ENCODE results near the gene TSC22D2.

- TF ChIP-seq CTCF (IDR thresholded peaks at IDR 0.05) (no peak), POLR2A (IDR thresholded peaks at IDR 0.05) (no peak)
Observed at GRCh38 chr3:150409125-150409511, 1.0 kb downstream of the TSC22D2 start.

Measured in right lobe of liver (tissue), 4 donors.